Measurements from ENCODE around the gene ZNF418. TPM values are rescaled to one million over a fixed set of nuclear protein-coding genes. Genes with fewer than 3 reads are reported as not detected.

ZNF418 gene
- total and polyA plus RNA-seq, 2 of the 8 experiments (the other 6 are each of a cell fraction or from before 2014, with no cell fraction given): 10.5 to 18.8 TPM

DNA sequence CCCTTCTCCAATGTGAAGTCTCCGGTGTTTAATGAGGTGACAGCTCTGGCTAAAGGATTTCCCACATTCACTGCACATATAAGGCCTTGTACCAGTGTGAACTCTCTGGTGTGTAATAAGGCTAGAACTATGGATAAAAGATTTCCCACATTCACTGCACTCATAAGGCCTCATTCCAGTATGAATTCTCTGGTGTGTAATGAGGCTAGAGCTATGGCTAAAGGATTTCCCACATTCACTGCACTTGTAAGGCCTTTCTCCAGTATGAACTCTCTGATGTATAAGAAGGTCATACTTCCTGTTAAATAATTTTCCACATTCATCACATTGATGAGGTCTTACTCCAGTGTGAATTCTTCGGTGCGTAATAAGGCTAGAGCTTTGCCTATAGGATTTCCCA is 6.4 kb upstream of the ZNF418 start:
- H2AFZ ChIP-seq (ENCODE audit: low read length): no peak overlapping the region
- H4K8ac ChIP-seq (ENCODE audit: extremely low read depth, insufficient read depth, low read length): no peak overlapping the region
- FAIRE-seq: no peak
- no peak overlapping the region for H3K23ac ChIP-seq (ENCODE audit: insufficient read length)
- no peak overlapping the region for H3K56ac ChIP-seq (replicated peaks; ENCODE audit: insufficient read length, low read depth, low read length)
- no peak overlapping the region for H2BK5ac ChIP-seq (ENCODE audit: low read depth, low read length)
- peaks cover 26 to 55% of the 10 kb centered on the region in 2 experiments for H3K79me2 ChIP-seq (ENCODE audit: control insufficient read depth in 1 of 2, insufficient read depth in 2 of 2, low read length in 2 of 2)
- peaks cover 23% of the 10 kb centered on the region for H3K79me1 ChIP-seq (ENCODE audit: low read depth, low read length)
- peaks cover 0 to 6% (median 2%) of the 10 kb centered on the region in 4 experiments; a peak in 5 of 7 replicates for H3K4me1 ChIP-seq (replicated peaks in 1 of 4; ENCODE audit: control insufficient read depth in 3 of 4, insufficient read depth in 4 of 4, low read length in 3 of 4)
- DNase-seq (ENCODE audit: low read depth in 1 of 2, low spot score in 2 of 2): no peak
- H3K4me2 ChIP-seq (ENCODE audit: insufficient read depth in 1 of 2, low read depth in 2 of 2, low read length in 2 of 2): no peak overlapping the region
- ChIA-PET CTCF (ENCODE audit: partially characterized antibody) (no interaction called here), POLR2A (ENCODE audit: partially characterized antibody) (interaction anchor here (0.6 to 1.0 kb wide), 3 partner anchors 20 to 55 kb away, joined by 3 to 4 read pairs (median 3); partner anchors contain the start of gene ZNF417)
- H4K20me1 ChIP-seq (replicated peaks in 1 of 2; ENCODE audit: control insufficient read depth in 1 of 2, insufficient read depth in 2 of 2, low read length in 2 of 2): peaks cover 0 to 8% of the 10 kb centered on the region in 2 experiments
- peaks cover under 1% of the 10 kb centered on the region; the same call in 1 of the 2 replicates for H3K23me2 ChIP-seq (ENCODE audit: low read depth, low read length)
- H3K36me3 ChIP-seq (ENCODE audit: control insufficient read depth in 2 of 4, insufficient read depth in 4 of 4, low read length in 3 of 4): peaks cover 15 to 36% (median 31%) of the 10 kb centered on the region in 4 experiments
- H3K9me3 ChIP-seq (ENCODE audit: insufficient read depth in 2 of 2, low read depth in 1 of 2, low read length in 1 of 2): peaks cover 0 to 5% of the 10 kb centered on the region in 2 experiments; a peak in 1 of 4 replicates
- no peak overlapping the region for H3K14ac ChIP-seq (ENCODE audit: insufficient read length)
- H3K27me3 ChIP-seq (replicated peaks in 1 of 4; ENCODE audit: control insufficient read depth in 3 of 4, extremely low read depth in 1 of 4, insufficient read depth in 3 of 4, low read length in 3 of 4): no peaks in the 10 kb centered on the region
- H2BK20ac ChIP-seq (ENCODE audit: low read length): no peak overlapping the region
- H4K5ac ChIP-seq (ENCODE audit: insufficient read length, low read depth, low read length): no peak overlapping the region
- TF ChIP-seq RFX5 (IDR thresholded peaks at IDR 0.05; ENCODE audit: borderline replicate concordance, low read depth, low read length): no peak
- TF ChIP-seq TAF7 (optimal IDR thresholded peaks at IDR 0.05; ENCODE audit: borderline replicate concordance, low read depth, low read length): no peak
- no peak for TF ChIP-seq POLR2AphosphoS5 (IDR thresholded peaks at IDR 0.05; ENCODE audit: low read depth, low read length)
- no peak for TF ChIP-seq CBX5 (IDR thresholded peaks at IDR 0.05; ENCODE audit: low read depth, low read length)
- no peak for TF ChIP-seq NRF1 (IDR thresholded peaks at IDR 0.05; ENCODE audit: low read depth, low read length)
- no peak for TF ChIP-seq SUZ12 (IDR thresholded peaks at IDR 0.05; ENCODE audit: low read length)
- no peak for TF ChIP-seq RXRA (IDR thresholded peaks at IDR 0.05; ENCODE audit: insufficient read depth, low read depth, low read length)
- no peak for TF ChIP-seq YY1 (IDR thresholded peaks at IDR 0.05; ENCODE audit: low read depth, low read length)
- no peak overlapping the region for H3K4me3 ChIP-seq (ENCODE audit: extremely low read depth in 1 of 4, insufficient read depth in 2 of 4, low read depth in 3 of 4, low read length in 4 of 4)
- H2BK120ac ChIP-seq (replicated peaks; ENCODE audit: low read depth, low read length): no peak overlapping the region
- no peak overlapping the region for H2AK5ac ChIP-seq (ENCODE audit: low read depth, low read length)
- no peak overlapping the region for H3K4ac ChIP-seq (replicated peaks; ENCODE audit: insufficient read length, low read depth, low read length)
- no peak overlapping the region for H2BK15ac ChIP-seq (ENCODE audit: low read length)
- no peak overlapping the region for H2BK12ac ChIP-seq (ENCODE audit: low read depth, low read length)
- no peak overlapping the region for H3K18ac ChIP-seq (ENCODE audit: extremely low read depth, low read length)
- WGBS, 2 experiments (ENCODE audit: extremely low coverage in 1 of 2, insufficient coverage in 1 of 2, insufficient read length in 1 of 2, insufficient replicate concordance in 2 of 2, low coverage in 1 of 2, low lambda C conversion rate in 2 of 2, missing lambda C conversion rate in 1 of 2): 100% methylated on average over 3 of the region's 3 CpGs; no CpG with 5 or more reads in 1 of the 2 experiments
- H3K27ac ChIP-seq (ENCODE audit: low read depth, low read length): no peak overlapping the region
- no peak overlapping the region for H4K91ac ChIP-seq (replicated peaks; ENCODE audit: insufficient read length, low read length)
- no peak overlapping the region for H3K9ac ChIP-seq (replicated peaks in 1 of 4; ENCODE audit: extremely low read depth in 1 of 4, low read depth in 3 of 4, low read length in 3 of 4)
